ENCODE results near the gene AGAP3. TPM values are rescaled to one million over a fixed set of nuclear protein-coding genes. Genes with fewer than 3 reads are reported as not detected.

The AGAP3 gene
- total and polyA plus RNA-seq, 3 experiments from 2014 or later, result 8.0 to 40.7 (median 39.9) TPM

- Histone ChIP-seq H3K4me1 (ENCODE audit: insufficient read depth, low read length) (peaks cover 4% of the 10 kb centered on the region), H3K9me3 (ENCODE audit: low read length) (no peaks in the 10 kb centered on the region), H3K36me3 (ENCODE audit: insufficient read depth, low read length) (no peaks in the 10 kb centered on the region), H3K27ac (ENCODE audit: low read depth, low read length) (no peak overlapping the region), H3K27me3 (ENCODE audit: insufficient read depth, low read length, poor library complexity, severe bottlenecking) (no peaks in the 10 kb centered on the region), H3K4me3 (ENCODE audit: low read length) (no peak overlapping the region)
- Mint-ChIP-seq H3K4me1 (peaks cover 6 to 8% (median 8%) of the 10 kb centered on the region in 3 donors), H3K9me3 (no peaks in the 10 kb centered on the region), H3K36me3 (peaks cover 3 to 67% (median 4%) of the 10 kb centered on the region in 3 donors), H3K4me3 (peak overlapping the region in 1 of 7 donors; percentile 44), H3K27ac (peak overlapping the region in 3 of 8 donors; percentile 36 to 61 (median 54)), H3K27me3 (peaks cover 0 to under 1% of the 10 kb centered on the region in 2 donors)
- no peak for DNase-seq
- CTCF ChIA-PET, result interaction anchor here (1.1 kb wide), 1 partner anchor 13 kb away, joined by 3 read pairs; no protein-coding TSS in a partner anchor
- POLR2A ChIA-PET, result no interaction called here
These were observed 12.3 kb upstream of the AGAP3 start for GRCh38 chr7:151073990-151074389.

GRCh38 chr7:151074817-151075661, 11.2 kb upstream of the AGAP3 start:
- ChIA-PET CTCF (no interaction called here), POLR2A (interaction anchor here (2.0 kb wide), 1 partner anchor 16 kb away, joined by 6 read pairs; the partner anchor contains the start of gene SLC4A2)
- DNase-seq, result no peak
- H3K9me3 ChIP-seq (ENCODE audit: low read length), result no peaks in the 10 kb centered on the region
- H3K27ac ChIP-seq (ENCODE audit: low read depth, low read length), result no peak overlapping the region
- Mint-ChIP-seq H3K4me3 (peak overlapping the region in 1 of 7 donors; percentile 58), H3K36me3 (peaks cover 0 to 61% (median 0%) of the 10 kb centered on the region in 3 donors), H3K27me3 (peaks cover 0 to 2% of the 10 kb centered on the region in 2 donors), H3K9me3 (no peaks in the 10 kb centered on the region), H3K27ac (peak overlapping the region in 3 of 8 donors; percentile 22 to 61 (median 37)), H3K4me1 (peaks cover 10 to 19% (median 16%) of the 10 kb centered on the region in 3 donors)
- peaks cover 14% of the 10 kb centered on the region for H3K4me1 ChIP-seq (ENCODE audit: insufficient read depth, low read length)
- no peak overlapping the region for H3K4me3 ChIP-seq (ENCODE audit: low read length)
- no peaks in the 10 kb centered on the region for H3K36me3 ChIP-seq (ENCODE audit: insufficient read depth, low read length)
- no peaks in the 10 kb centered on the region for H3K27me3 ChIP-seq (ENCODE audit: insufficient read depth, low read length, poor library complexity, severe bottlenecking)

GRCh38 chr7:151075662-151075971, 10.7 kb upstream of the AGAP3 start:
- Mint-ChIP-seq H3K4me3 (peak overlapping the region in 1 of 7 donors; percentile 58), H3K27ac (peak overlapping the region in 3 of 8 donors; percentile 22 to 61 (median 37)), H3K4me1 (peaks cover 10 to 24% (median 17%) of the 10 kb centered on the region in 3 donors), H3K9me3 (no peaks in the 10 kb centered on the region), H3K27me3 (peaks cover 0 to 2% of the 10 kb centered on the region in 2 donors), H3K36me3 (peaks cover 0 to 56% (median 0%) of the 10 kb centered on the region in 3 donors)
- Histone ChIP-seq H3K9me3 (ENCODE audit: low read length) (no peaks in the 10 kb centered on the region), H3K27ac (ENCODE audit: low read depth, low read length) (no peak overlapping the region), H3K27me3 (ENCODE audit: insufficient read depth, low read length, poor library complexity, severe bottlenecking) (no peaks in the 10 kb centered on the region), H3K4me1 (ENCODE audit: insufficient read depth, low read length) (peaks cover 15% of the 10 kb centered on the region), H3K36me3 (ENCODE audit: insufficient read depth, low read length) (no peaks in the 10 kb centered on the region), H3K4me3 (ENCODE audit: low read length) (no peak overlapping the region)
- ChIA-PET CTCF (no interaction called here), POLR2A (interaction anchor here (2.0 kb wide), 1 partner anchor 17 kb away, joined by 6 read pairs; the partner anchor contains the start of gene SLC4A2)
- DNase-seq, result no peak

- CTCF ChIA-PET, result no interaction called here
- no peaks in the 10 kb centered on the region for H3K36me3 ChIP-seq (ENCODE audit: insufficient read depth, low read length)
These were observed 10.3 kb upstream of the AGAP3 start for GRCh38 chr7:151075978-151076426.

GRCh38 chr7:151076863-151077704, 9.2 kb upstream of the AGAP3 start:
- DNase-seq, result no peak
- peak overlapping the region in 1 of 7 donors; percentile 36 for H3K4me3 Mint-ChIP-seq
- no peaks in the 10 kb centered on the region for H3K27me3 ChIP-seq (ENCODE audit: insufficient read depth, low read length, poor library complexity, severe bottlenecking)
- no peak overlapping the region for H3K27ac Mint-ChIP-seq
- CTCF ChIA-PET, result interaction anchor here (0.6 to 1.3 kb wide), 2 partner anchors 19 to 49 kb away, joined by 3 read pairs; partner anchors contain the start of gene ABCB8
- peaks cover 12 to 35% (median 17%) of the 10 kb centered on the region in 3 donors for H3K4me1 Mint-ChIP-seq
- peaks cover 0 to 49% (median 0%) of the 10 kb centered on the region in 3 donors for H3K36me3 Mint-ChIP-seq
- H3K27ac ChIP-seq (ENCODE audit: low read depth, low read length), result no peak overlapping the region
- no peaks in the 10 kb centered on the region for H3K36me3 ChIP-seq (ENCODE audit: insufficient read depth, low read length)
- peaks cover 0 to 2% of the 10 kb centered on the region in 2 donors for H3K27me3 Mint-ChIP-seq
- POLR2A ChIA-PET, result interaction anchor here (2.0 kb wide), 1 partner anchor 18 kb away, joined by 6 read pairs; the partner anchor contains the start of gene SLC4A2
- peaks cover 27% of the 10 kb centered on the region for H3K4me1 ChIP-seq (ENCODE audit: insufficient read depth, low read length)
- H3K4me3 ChIP-seq (ENCODE audit: low read length), result no peak overlapping the region
- no peaks in the 10 kb centered on the region for H3K9me3 Mint-ChIP-seq
- H3K9me3 ChIP-seq (ENCODE audit: low read length), result no peaks in the 10 kb centered on the region

More at GRCh38 chr7:151075978-151076426, 10.3 kb upstream of the AGAP3 start:
- H3K4me3 ChIP-seq (ENCODE audit: low read length), result no peak overlapping the region
- no peak for DNase-seq
- no peaks in the 10 kb centered on the region for H3K27me3 ChIP-seq (ENCODE audit: insufficient read depth, low read length, poor library complexity, severe bottlenecking)
- no peaks in the 10 kb centered on the region for H3K9me3 ChIP-seq (ENCODE audit: low read length)
- H3K27ac Mint-ChIP-seq, result peak overlapping the region in 1 of 8 donors; percentile 89
- peaks cover 18% of the 10 kb centered on the region for H3K4me1 ChIP-seq (ENCODE audit: insufficient read depth, low read length)
- peaks cover 0 to 54% (median 0%) of the 10 kb centered on the region in 3 donors for H3K36me3 Mint-ChIP-seq
- peaks cover 10 to 27% (median 17%) of the 10 kb centered on the region in 3 donors for H3K4me1 Mint-ChIP-seq
- H3K9me3 Mint-ChIP-seq, result no peaks in the 10 kb centered on the region
- H3K27ac ChIP-seq (ENCODE audit: low read depth, low read length), result no peak overlapping the region
- POLR2A ChIA-PET, result interaction anchor here (2.0 kb wide), 1 partner anchor 17 kb away, joined by 6 read pairs; the partner anchor contains the start of gene SLC4A2
- peaks cover 0 to 2% of the 10 kb centered on the region in 2 donors for H3K27me3 Mint-ChIP-seq
- H3K4me3 Mint-ChIP-seq, result no peak overlapping the region

- ChIA-PET POLR2A (no interaction called here), CTCF (interaction anchor here (0.8 to 1.3 kb wide), 2 partner anchors 9 to 50 kb away, joined by 3 read pairs; partner anchors contain the start of gene ABCB8)
- H3K27me3 Mint-ChIP-seq, result peaks cover 0 to 2% of the 10 kb centered on the region in 2 donors
- peak overlapping the region in 6 of 7 donors; percentile 45 to 81 (median 68) for H3K4me3 Mint-ChIP-seq
- Histone ChIP-seq H3K27me3 (ENCODE audit: insufficient read depth, low read length, poor library complexity, severe bottlenecking) (no peaks in the 10 kb centered on the region), H3K4me3 (ENCODE audit: low read length) (no peak overlapping the region), H3K36me3 (ENCODE audit: insufficient read depth, low read length) (no peaks in the 10 kb centered on the region), H3K9me3 (ENCODE audit: low read length) (no peaks in the 10 kb centered on the region), H3K4me1 (ENCODE audit: insufficient read depth, low read length) (peaks cover 34% of the 10 kb centered on the region), H3K27ac (ENCODE audit: low read depth, low read length) (no peak overlapping the region)
- no peak for DNase-seq
- H3K4me1 Mint-ChIP-seq, result peaks cover 15 to 40% (median 20%) of the 10 kb centered on the region in 3 donors
- peaks cover 0 to 50% (median 0%) of the 10 kb centered on the region in 3 donors for H3K36me3 Mint-ChIP-seq
- H3K9me3 Mint-ChIP-seq, result no peaks in the 10 kb centered on the region
- H3K27ac Mint-ChIP-seq, result peak overlapping the region in 7 of 8 donors; percentile 35 to 94 (median 82)
These were observed 8.5 kb upstream of the AGAP3 start for GRCh38 chr7:151077705-151078232.

GRCh38 chr7:151078233-151079040, 7.8 kb upstream of the AGAP3 start:
- no peak overlapping the region for H3K4me3 ChIP-seq (ENCODE audit: low read length)
- CTCF ChIA-PET, result interaction anchor here (0.8 to 1.2 kb wide), 2 partner anchors 10 to 60 kb away, joined by 3 to 4 read pairs; no protein-coding TSS in a partner anchor
- H3K27me3 Mint-ChIP-seq, result peaks cover 0 to 2% of the 10 kb centered on the region in 2 donors
- peak overlapping the region; percentile 65 to 94 (median 86) for H3K27ac Mint-ChIP-seq
- H3K4me1 ChIP-seq (ENCODE audit: insufficient read depth, low read length), result peaks cover 34% of the 10 kb centered on the region
- no peaks in the 10 kb centered on the region for H3K9me3 ChIP-seq (ENCODE audit: low read length)
- no peaks in the 10 kb centered on the region for H3K9me3 Mint-ChIP-seq
- H3K36me3 ChIP-seq (ENCODE audit: insufficient read depth, low read length), result no peaks in the 10 kb centered on the region
- peaks cover 17 to 45% (median 23%) of the 10 kb centered on the region in 3 donors for H3K4me1 Mint-ChIP-seq
- H3K27ac ChIP-seq (ENCODE audit: low read depth, low read length), result no peak overlapping the region
- peaks cover 0 to 51% (median 0%) of the 10 kb centered on the region in 3 donors for H3K36me3 Mint-ChIP-seq
- peak overlapping the region; percentile 81 to 96 (median 84) for H3K4me3 Mint-ChIP-seq
- peak in 1 of 5 donors; percentile 41 for DNase-seq
- no peaks in the 10 kb centered on the region for H3K27me3 ChIP-seq (ENCODE audit: insufficient read depth, low read length, poor library complexity, severe bottlenecking)
- POLR2A ChIA-PET, result no interaction called here
